Measurements from ENCODE around the gene NLK.
"Not testable (repeated sequence)": the region's sequence is repeated elsewhere in the genome, so short reads cannot be mapped to it uniquely, and the experiment has no call there.

DNA sequence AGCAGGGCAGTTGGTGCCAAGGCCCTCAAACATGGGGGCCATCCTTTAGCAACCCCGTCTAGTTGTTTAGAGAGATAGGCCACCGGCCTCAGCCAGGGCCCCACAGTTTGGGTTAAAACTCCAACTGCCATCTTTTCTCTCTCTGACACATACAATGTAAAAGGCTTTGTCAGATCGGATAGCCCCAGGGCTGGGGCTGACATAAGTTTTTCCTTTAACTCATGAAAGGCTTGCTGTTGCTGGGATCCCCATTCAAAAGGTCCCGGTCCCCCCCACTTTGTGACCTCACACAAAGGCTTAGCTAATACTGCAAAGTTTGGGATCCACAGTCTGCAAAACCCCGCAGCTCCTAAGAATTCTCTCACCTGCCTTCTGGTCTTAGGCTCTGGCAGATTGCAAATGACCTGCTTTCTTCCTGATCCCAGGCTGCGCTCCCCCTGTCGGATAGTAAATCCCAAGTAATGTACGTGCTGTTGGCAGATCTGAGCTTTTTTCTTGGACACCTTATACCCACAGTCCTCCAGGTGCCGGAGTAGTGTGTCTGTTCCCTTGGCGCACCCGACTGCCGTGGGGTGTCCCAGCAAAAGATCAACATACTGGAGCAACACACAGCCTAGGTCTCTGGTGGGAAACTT, 192.7 kb downstream of the NLK start:
- TF ChIP-seq CTCF, EP300, POLR2AphosphoS5 (IDR thresholded peaks at IDR 0.05): not testable (repeated sequence)

Measured in suprapubic skin (tissue), 4 donors.